GM23338 (cell line): ENCODE measurements around the gene GJC2.

Experiments used
- CREB1 ChIP-seq: fragments of 250-450 bp; sonication (Bioruptor Pico); IDR thresholded peaks from 2 replicates; pipeline ENCODE4 v1.5.0; 2020; ENCODE audit warnings: low read depth, mild to moderate bottlenecking, moderate library complexity
- EZH2 ChIP-seq: fragments of 200-600 bp; sonication (generic); IDR thresholded peaks from one replicate; pipeline ENCODE4 v1.8.0; 2017; ENCODE audit warnings: antibody characterized with exemption, mild to moderate bottlenecking, low read depth; ENCODE audit not compliant: unreplicated experiment
- EZH2phosphoT487 ChIP-seq: fragments of 200-600 bp; sonication (generic); IDR thresholded peaks from one replicate; pipeline ENCODE4 v1.8.1; 2018; ENCODE audit warnings: antibody characterized with exemption; ENCODE audit not compliant: unreplicated experiment
- JUNB ChIP-seq: IDR thresholded peaks from one replicate; pipeline ENCODE4 v1.6.1; 2016; ENCODE audit warnings: antibody characterized with exemption; ENCODE audit not compliant: unreplicated experiment
- NANOG ChIP-seq: IDR thresholded peaks from 2 replicates; pipeline ENCODE4 v1.6.1; 2016; ENCODE audit warnings: antibody characterized with exemption, borderline replicate concordance
- POLR2AphosphoS5 ChIP-seq: IDR thresholded peaks from 2 replicates; pipeline ENCODE4 v1.6.1; 2016; ENCODE audit warnings: antibody characterized with exemption, low read depth
- STAT1 ChIP-seq: IDR thresholded peaks from one replicate; pipeline ENCODE4 v1.6.1; 2016; ENCODE audit warnings: antibody characterized with exemption; ENCODE audit not compliant: unreplicated experiment
- ZNF114 ChIP-seq: fragments of 250-450 bp; sonication (Bioruptor Pico); IDR thresholded peaks from 2 replicates; pipeline ENCODE4 v1.5.0; 2020; ENCODE audit warnings: mild to moderate bottlenecking, moderate library complexity
- ZNF331 ChIP-seq: fragments of 250-450 bp; sonication (Bioruptor Pico); IDR thresholded peaks from 2 replicates; pipeline ENCODE4 v1.5.0; 2020; ENCODE audit warnings: low read depth, mild to moderate bottlenecking, moderate library complexity
- TF ChIP-seq, protein P1 (sequence below), 2 experiments: fragments of 200-600 bp in 1 of 2; sonication (generic) in 1 of 2; conservative IDR thresholded peaks; 2 replicates each; pipeline versions ENCODE4 v1.5.1 to v1.6.1; 2016 to 2017; ENCODE audit warnings: antibody characterized with exemption in 2 of 2, low read depth in 2 of 2, mild to moderate bottlenecking in 2 of 2, moderate library complexity in 1 of 2
- TF ChIP-seq, protein P2 (sequence below): IDR thresholded peaks from one replicate; pipeline ENCODE4 v1.6.1; 2018; ENCODE audit warnings: antibody characterized with exemption; ENCODE audit not compliant: unreplicated experiment
- TF ChIP-seq, protein P3 (sequence below): IDR thresholded peaks from 2 replicates; pipeline ENCODE4 v1.6.1; 2016; ENCODE audit warnings: antibody characterized with exemption
- TF ChIP-seq, protein P4 (sequence below): fragments of 250-450 bp; sonication (Bioruptor Pico); IDR thresholded peaks from 2 replicates; pipeline ENCODE4 v1.5.0; 2020; ENCODE audit warnings: mild to moderate bottlenecking, moderate library complexity

DNA sequence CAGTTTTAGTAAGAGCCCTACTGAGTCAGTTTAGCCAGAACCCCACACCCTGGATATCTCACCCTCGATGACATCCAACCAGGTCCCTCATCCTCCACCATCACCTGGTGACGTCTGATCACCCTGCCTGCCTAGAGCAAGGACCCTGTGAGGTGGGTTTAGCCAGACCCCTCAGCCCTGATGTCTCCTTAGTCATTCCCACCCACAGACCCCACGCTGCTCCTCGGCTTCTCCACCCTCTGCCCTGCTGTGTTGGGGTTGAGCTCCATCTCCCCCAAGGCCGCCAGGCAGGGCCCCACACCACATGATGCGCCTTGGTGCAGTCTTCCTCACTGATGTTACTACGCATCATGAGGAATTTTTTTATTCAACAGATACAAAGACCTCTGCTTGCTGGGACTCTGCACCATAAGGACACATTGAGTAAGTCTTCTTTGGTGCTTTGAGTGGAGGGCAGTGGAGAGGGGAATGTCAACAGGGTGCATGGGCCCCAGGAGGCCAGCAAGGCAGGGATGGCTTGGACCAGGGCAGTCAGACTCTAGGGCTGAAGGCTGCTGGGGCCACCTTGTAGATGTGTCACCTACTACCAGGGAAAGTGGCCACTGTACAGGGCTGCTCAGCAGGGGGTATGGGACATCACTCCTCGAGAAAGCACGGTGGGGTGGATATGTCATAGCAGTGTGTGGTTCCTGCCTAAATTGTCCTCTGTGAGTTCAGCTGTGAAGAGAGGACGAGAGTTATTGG, 14.2 kb downstream of the GJC2 start:
- TF ChIP-seq, protein P1, sequence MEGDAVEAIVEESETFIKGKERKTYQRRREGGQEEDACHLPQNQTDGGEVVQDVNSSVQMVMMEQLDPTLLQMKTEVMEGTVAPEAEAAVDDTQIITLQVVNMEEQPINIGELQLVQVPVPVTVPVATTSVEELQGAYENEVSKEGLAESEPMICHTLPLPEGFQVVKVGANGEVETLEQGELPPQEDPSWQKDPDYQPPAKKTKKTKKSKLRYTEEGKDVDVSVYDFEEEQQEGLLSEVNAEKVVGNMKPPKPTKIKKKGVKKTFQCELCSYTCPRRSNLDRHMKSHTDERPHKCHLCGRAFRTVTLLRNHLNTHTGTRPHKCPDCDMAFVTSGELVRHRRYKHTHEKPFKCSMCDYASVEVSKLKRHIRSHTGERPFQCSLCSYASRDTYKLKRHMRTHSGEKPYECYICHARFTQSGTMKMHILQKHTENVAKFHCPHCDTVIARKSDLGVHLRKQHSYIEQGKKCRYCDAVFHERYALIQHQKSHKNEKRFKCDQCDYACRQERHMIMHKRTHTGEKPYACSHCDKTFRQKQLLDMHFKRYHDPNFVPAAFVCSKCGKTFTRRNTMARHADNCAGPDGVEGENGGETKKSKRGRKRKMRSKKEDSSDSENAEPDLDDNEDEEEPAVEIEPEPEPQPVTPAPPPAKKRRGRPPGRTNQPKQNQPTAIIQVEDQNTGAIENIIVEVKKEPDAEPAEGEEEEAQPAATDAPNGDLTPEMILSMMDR (conservative IDR thresholded peaks at IDR 0.05; ENCODE audit: low read depth in 2 of 2): no peak
- TF ChIP-seq EZH2 (no peak), ZNF331 (CRISPR knock-in tag) (no peak), POLR2AphosphoS5 (no peak), EZH2phosphoT487 (no peak), NANOG (no peak), ZNF114 (CRISPR knock-in tag) (no peak), CREB1 (CRISPR knock-in tag) (no peak), STAT1 (no peak), JUNB (no peak)
- TF ChIP-seq, protein P2, sequence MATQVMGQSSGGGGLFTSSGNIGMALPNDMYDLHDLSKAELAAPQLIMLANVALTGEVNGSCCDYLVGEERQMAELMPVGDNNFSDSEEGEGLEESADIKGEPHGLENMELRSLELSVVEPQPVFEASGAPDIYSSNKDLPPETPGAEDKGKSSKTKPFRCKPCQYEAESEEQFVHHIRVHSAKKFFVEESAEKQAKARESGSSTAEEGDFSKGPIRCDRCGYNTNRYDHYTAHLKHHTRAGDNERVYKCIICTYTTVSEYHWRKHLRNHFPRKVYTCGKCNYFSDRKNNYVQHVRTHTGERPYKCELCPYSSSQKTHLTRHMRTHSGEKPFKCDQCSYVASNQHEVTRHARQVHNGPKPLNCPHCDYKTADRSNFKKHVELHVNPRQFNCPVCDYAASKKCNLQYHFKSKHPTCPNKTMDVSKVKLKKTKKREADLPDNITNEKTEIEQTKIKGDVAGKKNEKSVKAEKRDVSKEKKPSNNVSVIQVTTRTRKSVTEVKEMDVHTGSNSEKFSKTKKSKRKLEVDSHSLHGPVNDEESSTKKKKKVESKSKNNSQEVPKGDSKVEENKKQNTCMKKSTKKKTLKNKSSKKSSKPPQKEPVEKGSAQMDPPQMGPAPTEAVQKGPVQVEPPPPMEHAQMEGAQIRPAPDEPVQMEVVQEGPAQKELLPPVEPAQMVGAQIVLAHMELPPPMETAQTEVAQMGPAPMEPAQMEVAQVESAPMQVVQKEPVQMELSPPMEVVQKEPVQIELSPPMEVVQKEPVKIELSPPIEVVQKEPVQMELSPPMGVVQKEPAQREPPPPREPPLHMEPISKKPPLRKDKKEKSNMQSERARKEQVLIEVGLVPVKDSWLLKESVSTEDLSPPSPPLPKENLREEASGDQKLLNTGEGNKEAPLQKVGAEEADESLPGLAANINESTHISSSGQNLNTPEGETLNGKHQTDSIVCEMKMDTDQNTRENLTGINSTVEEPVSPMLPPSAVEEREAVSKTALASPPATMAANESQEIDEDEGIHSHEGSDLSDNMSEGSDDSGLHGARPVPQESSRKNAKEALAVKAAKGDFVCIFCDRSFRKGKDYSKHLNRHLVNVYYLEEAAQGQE: no peak
- TF ChIP-seq, protein P3, sequence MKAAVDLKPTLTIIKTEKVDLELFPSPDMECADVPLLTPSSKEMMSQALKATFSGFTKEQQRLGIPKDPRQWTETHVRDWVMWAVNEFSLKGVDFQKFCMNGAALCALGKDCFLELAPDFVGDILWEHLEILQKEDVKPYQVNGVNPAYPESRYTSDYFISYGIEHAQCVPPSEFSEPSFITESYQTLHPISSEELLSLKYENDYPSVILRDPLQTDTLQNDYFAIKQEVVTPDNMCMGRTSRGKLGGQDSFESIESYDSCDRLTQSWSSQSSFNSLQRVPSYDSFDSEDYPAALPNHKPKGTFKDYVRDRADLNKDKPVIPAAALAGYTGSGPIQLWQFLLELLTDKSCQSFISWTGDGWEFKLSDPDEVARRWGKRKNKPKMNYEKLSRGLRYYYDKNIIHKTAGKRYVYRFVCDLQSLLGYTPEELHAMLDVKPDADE: no peak
- TF ChIP-seq, protein P4, sequence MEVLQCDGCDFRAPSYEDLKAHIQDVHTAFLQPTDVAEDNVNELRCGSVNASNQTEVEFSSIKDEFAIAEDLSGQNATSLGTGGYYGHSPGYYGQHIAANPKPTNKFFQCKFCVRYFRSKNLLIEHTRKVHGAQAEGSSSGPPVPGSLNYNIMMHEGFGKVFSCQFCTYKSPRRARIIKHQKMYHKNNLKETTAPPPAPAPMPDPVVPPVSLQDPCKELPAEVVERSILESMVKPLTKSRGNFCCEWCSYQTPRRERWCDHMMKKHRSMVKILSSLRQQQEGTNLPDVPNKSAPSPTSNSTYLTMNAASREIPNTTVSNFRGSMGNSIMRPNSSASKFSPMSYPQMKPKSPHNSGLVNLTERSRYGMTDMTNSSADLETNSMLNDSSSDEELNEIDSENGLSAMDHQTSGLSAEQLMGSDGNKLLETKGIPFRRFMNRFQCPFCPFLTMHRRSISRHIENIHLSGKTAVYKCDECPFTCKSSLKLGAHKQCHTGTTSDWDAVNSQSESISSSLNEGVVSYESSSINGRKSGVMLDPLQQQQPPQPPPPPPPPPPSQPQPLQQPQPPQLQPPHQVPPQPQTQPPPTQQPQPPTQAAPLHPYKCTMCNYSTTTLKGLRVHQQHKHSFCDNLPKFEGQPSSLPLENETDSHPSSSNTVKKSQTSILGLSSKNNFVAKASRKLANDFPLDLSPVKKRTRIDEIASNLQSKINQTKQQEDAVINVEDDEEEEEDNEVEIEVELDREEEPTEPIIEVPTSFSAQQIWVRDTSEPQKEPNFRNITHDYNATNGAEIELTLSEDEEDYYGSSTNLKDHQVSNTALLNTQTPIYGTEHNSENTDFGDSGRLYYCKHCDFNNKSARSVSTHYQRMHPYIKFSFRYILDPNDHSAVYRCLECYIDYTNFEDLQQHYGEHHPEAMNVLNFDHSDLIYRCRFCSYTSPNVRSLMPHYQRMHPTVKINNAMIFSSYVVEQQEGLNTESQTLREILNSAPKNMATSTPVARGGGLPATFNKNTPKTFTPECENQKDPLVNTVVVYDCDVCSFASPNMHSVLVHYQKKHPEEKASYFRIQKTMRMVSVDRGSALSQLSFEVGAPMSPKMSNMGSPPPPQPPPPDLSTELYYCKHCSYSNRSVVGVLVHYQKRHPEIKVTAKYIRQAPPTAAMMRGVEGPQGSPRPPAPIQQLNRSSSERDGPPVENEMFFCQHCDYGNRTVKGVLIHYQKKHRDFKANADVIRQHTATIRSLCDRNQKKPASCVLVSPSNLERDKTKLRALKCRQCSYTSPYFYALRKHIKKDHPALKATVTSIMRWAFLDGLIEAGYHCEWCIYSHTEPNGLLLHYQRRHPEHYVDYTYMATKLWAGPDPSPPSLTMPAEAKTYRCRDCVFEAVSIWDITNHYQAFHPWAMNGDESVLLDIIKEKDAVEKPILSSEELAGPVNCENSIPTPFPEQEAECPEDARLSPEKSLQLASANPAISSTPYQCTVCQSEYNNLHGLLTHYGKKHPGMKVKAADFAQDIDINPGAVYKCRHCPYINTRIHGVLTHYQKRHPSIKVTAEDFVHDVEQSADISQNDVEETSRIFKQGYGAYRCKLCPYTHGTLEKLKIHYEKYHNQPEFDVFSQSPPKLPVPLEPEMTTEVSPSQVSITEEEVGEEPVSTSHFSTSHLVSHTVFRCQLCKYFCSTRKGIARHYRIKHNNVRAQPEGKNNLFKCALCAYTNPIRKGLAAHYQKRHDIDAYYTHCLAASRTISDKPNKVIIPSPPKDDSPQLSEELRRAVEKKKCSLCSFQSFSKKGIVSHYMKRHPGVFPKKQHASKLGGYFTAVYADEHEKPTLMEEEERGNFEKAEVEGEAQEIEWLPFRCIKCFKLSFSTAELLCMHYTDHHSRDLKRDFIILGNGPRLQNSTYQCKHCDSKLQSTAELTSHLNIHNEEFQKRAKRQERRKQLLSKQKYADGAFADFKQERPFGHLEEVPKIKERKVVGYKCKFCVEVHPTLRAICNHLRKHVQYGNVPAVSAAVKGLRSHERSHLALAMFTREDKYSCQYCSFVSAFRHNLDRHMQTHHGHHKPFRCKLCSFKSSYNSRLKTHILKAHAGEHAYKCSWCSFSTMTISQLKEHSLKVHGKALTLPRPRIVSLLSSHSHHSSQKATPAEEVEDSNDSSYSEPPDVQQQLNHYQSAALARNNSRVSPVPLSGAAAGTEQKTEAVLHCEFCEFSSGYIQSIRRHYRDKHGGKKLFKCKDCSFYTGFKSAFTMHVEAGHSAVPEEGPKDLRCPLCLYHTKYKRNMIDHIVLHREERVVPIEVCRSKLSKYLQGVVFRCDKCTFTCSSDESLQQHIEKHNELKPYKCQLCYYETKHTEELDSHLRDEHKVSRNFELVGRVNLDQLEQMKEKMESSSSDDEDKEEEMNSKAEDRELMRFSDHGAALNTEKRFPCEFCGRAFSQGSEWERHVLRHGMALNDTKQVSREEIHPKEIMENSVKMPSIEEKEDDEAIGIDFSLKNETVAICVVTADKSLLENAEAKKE (CRISPR knock-in tag): no peak
